Measurements from ENCODE around the gene CREB3L2.
"Not testable (repeated sequence)": the region's sequence is repeated elsewhere in the genome, so short reads cannot be mapped to it uniquely, and the experiment has no call there.

DNA sequence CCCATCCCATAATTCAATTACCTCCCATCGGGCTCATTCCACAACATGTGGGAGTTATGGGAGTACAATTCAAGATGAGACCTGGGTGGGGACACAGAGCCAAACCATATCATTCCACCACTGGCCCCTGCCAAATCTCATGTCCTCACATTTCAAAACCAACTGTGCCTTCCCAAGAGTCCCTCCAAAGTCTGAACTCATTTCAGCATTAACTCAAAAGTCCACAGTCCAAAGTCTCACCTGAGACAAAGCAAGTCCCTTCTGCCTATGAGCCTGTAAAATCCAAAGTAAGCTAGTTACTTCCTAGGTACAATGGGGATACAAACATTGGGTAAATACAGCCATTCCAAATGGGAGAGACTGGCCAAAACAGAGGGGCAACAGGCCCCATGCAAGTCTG is 170.3 kb downstream of the CREB3L2 start:
- TF ChIP-seq, protein P1, sequence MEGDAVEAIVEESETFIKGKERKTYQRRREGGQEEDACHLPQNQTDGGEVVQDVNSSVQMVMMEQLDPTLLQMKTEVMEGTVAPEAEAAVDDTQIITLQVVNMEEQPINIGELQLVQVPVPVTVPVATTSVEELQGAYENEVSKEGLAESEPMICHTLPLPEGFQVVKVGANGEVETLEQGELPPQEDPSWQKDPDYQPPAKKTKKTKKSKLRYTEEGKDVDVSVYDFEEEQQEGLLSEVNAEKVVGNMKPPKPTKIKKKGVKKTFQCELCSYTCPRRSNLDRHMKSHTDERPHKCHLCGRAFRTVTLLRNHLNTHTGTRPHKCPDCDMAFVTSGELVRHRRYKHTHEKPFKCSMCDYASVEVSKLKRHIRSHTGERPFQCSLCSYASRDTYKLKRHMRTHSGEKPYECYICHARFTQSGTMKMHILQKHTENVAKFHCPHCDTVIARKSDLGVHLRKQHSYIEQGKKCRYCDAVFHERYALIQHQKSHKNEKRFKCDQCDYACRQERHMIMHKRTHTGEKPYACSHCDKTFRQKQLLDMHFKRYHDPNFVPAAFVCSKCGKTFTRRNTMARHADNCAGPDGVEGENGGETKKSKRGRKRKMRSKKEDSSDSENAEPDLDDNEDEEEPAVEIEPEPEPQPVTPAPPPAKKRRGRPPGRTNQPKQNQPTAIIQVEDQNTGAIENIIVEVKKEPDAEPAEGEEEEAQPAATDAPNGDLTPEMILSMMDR (IDR thresholded peaks at IDR 0.05), result not testable (repeated sequence)
- TF ChIP-seq POLR2A, EP300 (IDR thresholded peaks at IDR 0.05): not testable (repeated sequence)

All from ovary (tissue), 3 donors.